UCSD-AML1 (cell line): ENCODE results near the gene TMED9.
A peak's percentile ranks its signal among the peaks of the same experiment; 100 is the strongest.

Source experiments
- DNase-seq: peaks from one replicate; lab custom pipeline; 2025; ENCODE audit not compliant: unreplicated experiment; lab: John Stamatoyannopoulos, UW

The TMED9 gene

DNA sequence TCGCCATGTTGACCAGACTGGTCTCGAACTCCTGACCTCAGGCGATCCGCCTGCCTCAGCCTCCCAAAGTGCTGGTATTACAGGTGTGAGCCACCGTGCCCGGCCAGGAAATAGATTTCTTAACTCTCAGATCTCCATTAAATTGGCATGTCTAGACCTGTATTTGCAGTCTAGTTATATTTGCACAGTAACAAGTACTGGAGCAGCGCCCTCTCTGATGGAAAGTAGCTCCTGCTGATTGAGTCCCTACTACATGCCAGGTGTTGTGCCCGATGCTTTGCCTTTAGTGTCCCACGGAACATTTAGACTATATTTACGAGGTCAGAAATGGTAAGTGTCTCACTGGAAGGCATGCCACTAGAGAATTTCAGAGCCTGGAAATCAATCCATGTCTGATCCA, 15.8 kb upstream of the TMED9 start:
- DNase-seq, result no peak

DNA sequence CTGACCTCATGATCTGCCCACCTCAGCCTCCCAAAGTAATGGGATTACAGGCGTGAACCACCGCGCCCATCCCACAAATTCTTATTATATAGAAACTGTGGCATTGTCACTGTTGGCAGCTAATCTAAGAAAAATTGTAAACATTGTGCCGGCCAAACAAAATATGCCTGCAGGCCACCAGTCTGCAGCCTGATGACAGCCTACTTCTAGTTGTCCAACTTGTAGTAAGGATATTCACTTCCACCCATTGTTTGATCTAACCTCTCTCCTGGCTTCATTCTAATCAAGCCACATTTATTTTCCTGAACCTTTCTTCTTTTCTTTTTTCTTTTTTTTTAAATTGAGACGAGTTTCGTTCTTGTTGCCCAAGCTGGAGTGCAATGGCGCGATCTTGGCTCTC, 13.7 kb upstream of the TMED9 start:
- DNase-seq, result no peak

- no peak for DNase-seq
These were observed 3.5 kb upstream of the TMED9 start for GRCh38 chr5:177588413-177588909.

DNA sequence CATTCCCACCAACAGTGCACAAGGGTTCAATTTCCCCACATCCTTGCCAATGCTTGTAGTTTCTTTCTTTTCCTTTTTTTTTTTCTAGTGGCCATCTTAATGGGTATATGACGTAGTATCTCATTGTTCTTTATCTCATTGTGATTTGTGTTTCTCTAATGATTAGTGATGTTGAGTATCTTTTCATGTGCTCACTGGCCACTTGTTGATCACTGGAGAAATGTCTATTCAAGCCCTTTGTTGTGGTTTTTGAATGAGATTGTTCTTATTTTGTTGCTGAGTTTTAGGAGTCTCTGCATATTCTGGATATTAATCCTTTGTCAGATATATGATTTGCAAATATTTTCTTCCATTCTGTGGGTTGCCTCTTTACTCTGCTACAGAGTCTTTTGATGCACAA, 1.6 kb upstream of the TMED9 start:
- DNase-seq, result no peak

DNA sequence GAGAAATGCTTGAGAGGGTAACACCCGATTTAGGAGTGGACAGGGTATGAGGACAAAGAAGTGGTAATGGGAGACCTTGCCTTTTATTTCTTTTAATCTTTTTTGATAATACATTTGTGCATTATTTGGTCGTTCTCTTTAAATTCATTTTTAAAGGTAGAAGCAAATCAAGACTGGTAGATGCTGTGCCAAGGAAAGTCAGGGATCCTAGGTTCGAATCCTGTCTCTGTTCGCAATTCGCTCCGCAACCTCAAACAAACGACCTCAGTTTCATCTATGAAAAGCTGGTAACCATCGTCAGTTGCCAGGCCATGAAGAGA, 353 bp upstream of the TMED9 start:
- DNase-seq, result no peak

DNA sequence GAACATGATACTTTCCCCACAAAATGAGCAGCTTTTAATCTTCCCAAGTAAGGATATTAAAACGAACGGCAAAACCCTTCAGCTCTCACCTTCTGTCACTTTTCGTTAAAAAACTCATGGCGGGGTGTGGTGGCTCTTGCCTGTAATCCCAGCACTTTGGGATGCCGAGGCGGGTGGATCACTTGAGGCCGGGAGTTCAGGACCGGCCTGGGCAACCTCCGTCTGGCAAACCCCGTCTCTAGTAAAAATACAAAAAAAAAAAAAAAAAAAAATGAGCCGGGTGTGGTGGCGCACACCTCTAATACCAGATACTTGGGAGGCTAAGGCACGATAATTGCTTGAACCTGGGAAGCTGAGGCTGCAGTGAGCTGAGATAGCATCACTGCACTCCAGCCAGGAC, 902 bp downstream of the TMED9 start:
- no peak for DNase-seq

GRCh38 chr5:177593511-177593910, 1.5 kb downstream of the TMED9 start:
- DNase-seq, result no peak

GRCh38 chr5:177594071-177594470, 2.1 kb downstream of the TMED9 start:
- DNase-seq, result no peak

DNA sequence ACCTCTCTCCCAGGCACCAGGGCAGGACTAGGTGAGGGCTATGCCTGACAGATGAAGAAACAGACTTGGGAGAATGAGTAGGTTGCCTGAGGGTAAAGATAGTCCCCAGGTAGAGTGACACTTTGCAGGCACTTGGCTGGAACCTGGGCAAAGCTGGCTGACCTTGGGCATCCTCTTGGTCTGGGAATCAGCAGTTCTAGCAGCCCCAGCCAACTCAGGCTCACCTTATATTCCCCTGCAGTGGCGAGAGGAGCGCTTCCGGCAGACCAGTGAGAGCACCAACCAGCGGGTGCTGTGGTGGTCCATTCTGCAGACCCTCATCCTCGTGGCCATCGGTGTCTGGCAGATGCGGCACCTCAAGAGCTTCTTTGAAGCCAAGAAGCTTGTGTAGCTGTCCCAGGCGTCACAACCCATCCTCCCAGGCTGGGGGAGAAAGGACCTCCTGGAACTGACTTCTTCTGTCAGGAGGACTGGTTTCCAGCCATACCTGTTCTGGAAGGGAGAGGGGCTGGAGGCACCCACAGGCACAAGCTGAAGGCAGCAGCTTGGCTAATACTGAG, 3.1 kb downstream of the TMED9 start:
- DNase-seq, result no peak

DNA sequence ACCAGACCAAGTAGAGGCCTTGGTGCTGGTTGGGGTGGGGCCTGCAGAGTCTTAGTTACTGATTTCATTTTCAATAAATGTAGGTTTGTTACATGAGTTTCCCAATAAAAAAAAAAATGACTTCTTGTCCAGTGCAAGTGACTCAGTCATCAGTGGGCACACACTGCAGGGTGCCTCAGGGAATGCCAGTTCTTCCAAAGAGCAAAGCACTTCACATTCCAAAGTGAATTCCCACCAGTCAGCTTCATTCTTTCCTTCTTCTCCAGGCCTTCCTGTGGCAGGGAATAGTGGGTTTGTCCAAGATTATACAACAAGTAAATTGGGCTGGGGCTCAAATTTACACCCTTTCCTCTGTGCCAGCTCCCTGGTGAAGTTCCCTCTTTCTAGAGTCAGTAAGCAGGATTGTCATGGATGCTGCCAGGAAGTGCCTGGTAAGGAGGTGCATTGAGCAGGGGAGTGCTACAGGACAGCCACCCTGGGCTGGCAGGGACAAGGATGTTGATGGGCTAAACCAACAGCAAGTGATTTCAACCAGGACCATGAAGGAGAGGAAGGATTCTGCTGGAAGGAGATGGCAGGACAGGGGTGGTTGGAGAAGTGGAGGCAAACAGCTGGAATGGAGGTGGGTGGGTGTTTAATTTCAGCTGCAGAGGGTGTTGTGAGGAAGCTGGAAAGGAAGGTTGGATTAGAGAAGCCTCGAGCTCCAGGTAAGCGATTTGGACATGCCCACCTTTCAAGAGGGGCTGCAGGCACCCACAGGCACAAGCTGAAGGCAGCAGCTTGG, 4.2 kb downstream of the TMED9 start:
- no peak for DNase-seq

- DNase-seq, result no peak
These were observed 4.8 kb downstream of the TMED9 start for GRCh38 chr5:177596775-177597238.

- no peak for DNase-seq
These were observed 6.5 kb downstream of the TMED9 start for GRCh38 chr5:177598477-177598876.

DNA sequence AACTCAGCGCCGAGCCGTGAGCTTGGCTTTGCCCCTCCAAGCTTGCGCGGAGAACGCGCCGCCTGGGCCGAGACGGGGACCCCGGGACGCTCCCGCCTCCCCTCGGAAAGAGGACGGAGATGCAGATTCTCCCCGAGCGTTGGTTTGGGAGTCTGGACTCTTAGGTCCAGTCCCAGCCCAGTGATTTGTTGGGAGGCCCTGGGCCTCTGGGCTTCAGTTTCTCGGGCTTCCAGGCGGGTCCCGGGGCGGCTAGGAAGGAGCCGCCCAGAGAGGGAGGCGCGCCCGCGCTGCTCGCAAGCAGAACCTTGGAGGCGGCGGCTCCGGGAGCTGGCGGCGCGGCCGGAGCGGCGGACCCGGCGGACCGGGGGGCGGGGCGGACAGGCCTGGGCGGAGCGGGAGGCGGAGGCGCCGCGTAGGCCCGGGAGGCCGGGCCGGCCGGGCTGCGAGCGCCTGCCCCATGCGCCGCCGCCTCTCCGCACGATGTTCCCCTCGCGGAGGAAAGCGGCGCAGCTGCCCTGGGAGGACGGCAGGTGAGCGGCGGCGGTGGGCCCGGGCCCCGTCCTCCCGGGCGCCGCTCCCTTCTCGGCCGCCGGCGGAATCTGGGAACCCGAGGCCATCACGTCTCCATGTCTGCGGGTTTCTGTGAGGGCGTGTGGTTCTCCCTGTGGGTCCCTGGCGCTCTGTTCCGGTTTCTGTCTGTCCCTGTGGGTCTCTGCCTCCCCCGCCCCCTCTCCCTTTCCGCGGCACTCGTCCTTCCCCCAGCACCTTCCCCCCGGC, 7.9 kb downstream of the TMED9 start, which contains the start of gene B4GALT7:
Gene B4GALT7, plus strand, starts transcription at position 402 of the 777 bp plus-strand sequence. Its CDS starts 79 bp downstream, at position 481.
- DNase-seq, result peak; percentile 85

GRCh38 chr5:177600508-177601018, 8.6 kb downstream of the TMED9 start:
- DNase-seq, result peak; percentile 45

DNA sequence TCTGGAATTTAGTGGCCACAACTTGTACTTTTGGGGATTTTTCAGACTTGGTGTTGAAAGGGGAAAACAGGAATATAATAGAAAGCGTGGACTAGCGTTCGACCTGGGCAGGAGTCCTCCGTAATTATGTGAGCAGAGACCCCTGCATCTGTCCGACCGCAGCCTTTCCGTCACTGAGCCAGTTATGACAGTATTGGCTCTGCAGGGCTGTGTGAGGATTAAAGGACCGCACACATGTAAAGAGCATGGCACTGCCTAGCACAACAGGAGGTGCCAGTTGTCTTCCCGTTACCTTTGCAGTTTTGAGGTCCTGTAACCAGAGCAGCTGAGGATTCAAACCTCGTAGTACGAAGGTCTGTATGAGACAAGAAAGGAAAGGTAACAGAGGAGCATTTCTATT, 9.1 kb downstream of the TMED9 start:
- no peak for DNase-seq

GRCh38 chr5:177601577-177602457, 9.8 kb downstream of the TMED9 start:
- no peak for DNase-seq

DNA sequence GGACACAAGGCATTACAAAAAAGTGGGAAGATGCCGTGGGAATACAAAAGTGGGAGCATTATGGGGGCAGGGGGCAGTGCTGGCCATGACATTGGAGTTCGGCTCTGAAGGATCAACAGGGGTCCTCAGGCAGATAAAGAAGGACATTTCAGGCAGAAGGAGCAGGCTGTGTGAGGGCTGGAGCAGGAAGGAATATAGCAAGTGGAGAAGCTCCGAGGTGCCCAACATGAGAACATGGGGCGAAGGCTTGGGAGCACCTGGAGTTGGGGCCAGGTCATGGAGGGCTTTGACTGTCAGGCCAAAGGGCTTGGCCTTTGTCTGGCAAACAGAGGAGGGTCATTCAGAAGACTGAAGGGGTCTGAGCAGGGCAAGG, 10.4 kb downstream of the TMED9 start:
- DNase-seq, result no peak

DNA sequence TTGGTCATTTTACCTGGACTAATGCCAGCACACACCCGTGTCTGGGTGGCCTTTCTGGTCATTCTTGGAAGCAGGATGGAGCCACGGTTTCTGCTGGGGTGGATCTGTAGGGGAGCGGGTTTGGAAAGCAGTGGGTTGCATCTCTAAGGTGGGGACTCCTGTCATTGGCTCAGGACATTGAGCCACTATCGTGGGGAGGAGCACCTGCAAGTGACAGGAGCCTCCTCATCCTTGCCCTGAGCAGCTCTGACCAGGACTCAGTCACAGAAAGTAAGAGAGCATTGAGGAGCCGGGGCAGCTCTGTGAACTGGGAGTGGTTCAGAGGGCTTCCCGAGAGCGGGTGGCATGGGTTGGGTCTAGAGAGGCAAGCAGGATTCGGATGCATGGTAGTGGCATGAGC, 11.6 kb downstream of the TMED9 start:
- DNase-seq, result no peak

DNA sequence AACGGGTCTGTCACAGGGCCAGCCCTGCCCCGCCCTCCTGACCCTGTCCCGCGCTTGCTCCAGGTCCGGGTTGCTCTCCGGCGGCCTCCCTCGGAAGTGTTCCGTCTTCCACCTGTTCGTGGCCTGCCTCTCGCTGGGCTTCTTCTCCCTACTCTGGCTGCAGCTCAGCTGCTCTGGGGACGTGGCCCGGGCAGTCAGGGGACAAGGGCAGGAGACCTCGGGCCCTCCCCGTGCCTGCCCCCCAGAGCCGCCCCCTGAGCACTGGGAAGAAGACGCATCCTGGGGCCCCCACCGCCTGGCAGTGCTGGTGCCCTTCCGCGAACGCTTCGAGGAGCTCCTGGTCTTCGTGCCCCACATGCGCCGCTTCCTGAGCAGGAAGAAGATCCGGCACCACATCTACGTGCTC, 12.1 kb downstream of the TMED9 start:
- DNase-seq, result no peak

- no peak for DNase-seq
These were observed 12.7 kb downstream of the TMED9 start for GRCh38 chr5:177604656-177605055.

GRCh38 chr5:177605078-177605477, 13.1 kb downstream of the TMED9 start:
- DNase-seq, result no peak
